GM23248 (cell line): ENCODE measurements around the gene WDPCP.

ENCODE experiments used
- EZH2 ChIP-seq: fragments of 200-600 bp; sonication (generic); IDR thresholded peaks from 2 replicates; pipeline ENCODE4 v1.6.1; 2018; ENCODE audit warnings: antibody characterized with exemption, mild to moderate bottlenecking; ENCODE audit not compliant: insufficient read depth, poor library complexity, severe bottlenecking
- EZH2phosphoT487 ChIP-seq: fragments of 200-600 bp; sonication (generic); IDR thresholded peaks from 2 replicates; pipeline ENCODE4 v1.6.1; 2018; ENCODE audit warnings: antibody characterized with exemption, moderate library complexity, mild to moderate bottlenecking, low read depth; ENCODE audit not compliant: insufficient read depth

DNA sequence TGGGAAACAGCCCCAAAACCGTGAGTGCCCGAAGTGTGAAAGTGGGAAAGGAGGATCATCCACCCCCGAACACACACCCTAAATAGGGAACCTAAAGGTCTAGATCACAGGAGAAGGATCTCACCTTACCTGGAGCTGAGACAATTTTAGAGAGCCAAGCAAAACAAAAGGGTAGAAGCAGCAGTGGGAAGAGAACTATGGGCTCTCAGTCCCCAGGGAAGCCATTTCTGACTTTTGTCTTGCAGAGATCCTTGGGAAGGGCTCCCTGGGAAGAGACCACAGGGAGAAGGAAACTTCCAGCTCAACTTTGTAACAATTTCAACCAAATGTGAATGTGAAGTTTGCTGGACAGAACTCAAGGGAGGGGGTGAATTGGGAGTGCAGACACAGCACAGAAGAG, 110.6 kb downstream of the WDPCP start:
- TF ChIP-seq EZH2: no peak
- no peak for TF ChIP-seq EZH2phosphoT487
